ENCODE data around the gene ABCC8.
A peak's percentile ranks its signal among the peaks of the same experiment; 100 is the strongest.

The ABCC8 gene

DNA sequence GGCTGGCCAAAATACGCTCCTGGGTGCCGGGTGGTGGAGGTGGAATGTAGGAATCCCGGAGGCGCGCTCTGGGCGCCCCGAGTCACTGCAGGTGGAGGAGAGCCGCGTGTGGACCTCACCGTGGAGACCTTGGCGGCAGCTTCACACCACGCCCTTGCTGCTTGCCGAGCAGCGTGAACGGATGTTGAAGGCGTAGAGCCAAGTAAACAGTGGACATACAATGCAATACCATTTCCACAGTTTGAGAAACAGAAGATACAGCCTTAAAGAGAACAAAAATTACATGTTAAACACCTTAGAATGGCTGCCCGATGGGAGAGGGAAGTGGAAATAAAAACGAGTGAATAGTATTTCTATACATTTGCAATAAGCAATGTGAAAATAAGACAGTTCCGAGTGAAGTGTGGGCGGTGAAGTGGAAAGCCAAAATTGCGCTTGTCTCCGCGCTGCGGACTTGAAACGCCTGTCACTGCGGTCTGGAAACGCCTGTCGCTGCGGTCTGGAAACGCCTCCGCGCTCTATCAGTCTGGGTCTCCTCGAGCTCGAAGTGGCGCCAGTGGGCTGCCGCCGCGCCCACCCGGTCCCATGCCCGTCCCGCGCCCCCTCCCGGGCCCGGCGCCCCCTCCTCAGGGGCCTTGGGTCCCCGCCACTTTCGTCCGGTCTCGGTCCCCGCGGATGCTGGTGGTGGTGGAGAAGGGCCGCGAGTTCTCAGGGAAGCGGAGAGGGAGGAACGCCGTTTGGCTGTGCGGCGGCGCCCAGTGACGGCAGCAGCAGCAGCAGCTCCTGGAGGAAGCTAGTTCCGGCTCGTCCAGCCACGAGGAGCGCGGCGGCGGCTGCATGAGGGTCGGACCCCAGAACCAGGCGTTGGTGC lies 123.5 kb downstream of the ABCC8 start:
- TF ChIP-seq, protein P1, sequence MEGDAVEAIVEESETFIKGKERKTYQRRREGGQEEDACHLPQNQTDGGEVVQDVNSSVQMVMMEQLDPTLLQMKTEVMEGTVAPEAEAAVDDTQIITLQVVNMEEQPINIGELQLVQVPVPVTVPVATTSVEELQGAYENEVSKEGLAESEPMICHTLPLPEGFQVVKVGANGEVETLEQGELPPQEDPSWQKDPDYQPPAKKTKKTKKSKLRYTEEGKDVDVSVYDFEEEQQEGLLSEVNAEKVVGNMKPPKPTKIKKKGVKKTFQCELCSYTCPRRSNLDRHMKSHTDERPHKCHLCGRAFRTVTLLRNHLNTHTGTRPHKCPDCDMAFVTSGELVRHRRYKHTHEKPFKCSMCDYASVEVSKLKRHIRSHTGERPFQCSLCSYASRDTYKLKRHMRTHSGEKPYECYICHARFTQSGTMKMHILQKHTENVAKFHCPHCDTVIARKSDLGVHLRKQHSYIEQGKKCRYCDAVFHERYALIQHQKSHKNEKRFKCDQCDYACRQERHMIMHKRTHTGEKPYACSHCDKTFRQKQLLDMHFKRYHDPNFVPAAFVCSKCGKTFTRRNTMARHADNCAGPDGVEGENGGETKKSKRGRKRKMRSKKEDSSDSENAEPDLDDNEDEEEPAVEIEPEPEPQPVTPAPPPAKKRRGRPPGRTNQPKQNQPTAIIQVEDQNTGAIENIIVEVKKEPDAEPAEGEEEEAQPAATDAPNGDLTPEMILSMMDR (IDR thresholded peaks at IDR 0.05; ENCODE audit: low read depth, low read length, missing control alignments): no peak
- in situ Hi-C loops (cut with HindIII; ENCODE audit: low sequenced_read_pairs): no loop called here
- H3K4me3 ChIP-seq (ENCODE audit: low read depth, low read length): peak overlapping the region; percentile 66
- DNase-seq (ENCODE audit: low read depth): no peak

DNA sequence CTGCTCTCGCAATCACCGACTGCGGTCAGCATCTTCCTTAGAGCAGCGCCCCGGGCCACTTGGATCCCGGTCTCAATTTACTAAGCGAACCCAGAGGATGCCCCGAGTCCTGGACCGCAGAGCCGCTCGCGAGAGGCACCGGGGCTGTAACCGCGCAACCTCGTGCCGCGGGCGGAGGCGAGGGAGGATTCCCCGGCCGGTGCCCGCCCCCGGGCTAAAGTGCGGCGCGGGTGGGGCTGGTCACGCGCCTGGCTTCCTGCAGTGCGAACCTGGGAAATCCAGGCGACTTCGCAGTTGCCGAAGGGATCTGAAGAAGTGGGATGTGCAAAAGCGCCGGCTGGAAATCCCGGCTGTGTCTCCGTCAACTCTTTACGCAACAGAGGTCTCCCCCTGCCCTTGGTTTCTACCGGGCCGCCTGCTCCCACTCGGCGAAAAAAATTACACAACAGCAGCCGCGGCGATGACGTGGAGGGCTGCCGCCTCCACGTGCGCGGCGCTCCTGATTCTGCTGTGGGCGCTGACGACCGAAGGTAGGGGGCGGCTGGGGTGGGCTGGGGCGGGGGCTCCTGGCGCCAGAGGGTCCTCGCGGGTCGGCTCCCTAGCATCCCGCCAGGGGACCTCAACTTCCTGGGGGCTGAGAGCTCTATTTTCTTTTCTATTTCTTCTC lies 125.0 kb downstream of the ABCC8 start, which contains the start of gene NCR3LG1:
Gene NCR3LG1 (plus strand): TSS at position 291 of the 667 bp plus-strand sequence. CDS start 170 bp downstream, at position 461.
- TF ChIP-seq, protein P1 (IDR thresholded peaks at IDR 0.05; ENCODE audit: low read depth, low read length, missing control alignments): no peak
- no peak for DNase-seq (ENCODE audit: low read depth)
- peak within 1 kb of the TSS; percentile 66 for H3K4me3 ChIP-seq (ENCODE audit: low read depth, low read length)
- in situ Hi-C loops (cut with HindIII; ENCODE audit: low sequenced_read_pairs): no loop called here

DNA sequence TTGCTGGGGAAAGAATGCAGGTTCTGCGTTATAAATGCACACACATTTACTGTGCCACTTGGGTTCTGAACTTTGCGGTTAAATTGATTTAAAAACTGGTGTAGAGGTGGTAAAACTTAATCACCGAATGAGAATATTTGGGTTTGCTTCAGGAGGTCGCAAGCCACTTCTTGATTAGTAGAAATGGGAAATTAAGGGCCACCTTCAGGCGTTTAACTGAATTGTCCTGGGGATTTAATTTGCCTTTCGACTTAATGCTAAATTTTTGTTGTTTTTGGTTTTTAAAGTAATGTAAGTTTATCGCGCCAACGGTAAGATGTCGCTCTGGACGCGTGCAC lies 125.5 kb downstream of the ABCC8 start:
- DNase-seq (ENCODE audit: low read depth): no peak
- TF ChIP-seq, protein P1 (IDR thresholded peaks at IDR 0.05; ENCODE audit: low read depth, low read length, missing control alignments): peak; percentile 36
- H3K4me3 ChIP-seq (ENCODE audit: low read depth, low read length): peak overlapping the region; percentile 66
- in situ Hi-C loops (cut with HindIII; ENCODE audit: low sequenced_read_pairs): no loop called here

GRCh38 chr11:17350455-17351171 lies 126.0 kb downstream of the ABCC8 start:
- no peak overlapping the region for H3K4me3 ChIP-seq (ENCODE audit: low read depth, low read length)
- in situ Hi-C loops (cut with HindIII; ENCODE audit: low sequenced_read_pairs): no loop called here
- TF ChIP-seq, protein P1 (IDR thresholded peaks at IDR 0.05; ENCODE audit: low read depth, low read length, missing control alignments): no peak
- no peak for DNase-seq (ENCODE audit: low read depth)

DNA sequence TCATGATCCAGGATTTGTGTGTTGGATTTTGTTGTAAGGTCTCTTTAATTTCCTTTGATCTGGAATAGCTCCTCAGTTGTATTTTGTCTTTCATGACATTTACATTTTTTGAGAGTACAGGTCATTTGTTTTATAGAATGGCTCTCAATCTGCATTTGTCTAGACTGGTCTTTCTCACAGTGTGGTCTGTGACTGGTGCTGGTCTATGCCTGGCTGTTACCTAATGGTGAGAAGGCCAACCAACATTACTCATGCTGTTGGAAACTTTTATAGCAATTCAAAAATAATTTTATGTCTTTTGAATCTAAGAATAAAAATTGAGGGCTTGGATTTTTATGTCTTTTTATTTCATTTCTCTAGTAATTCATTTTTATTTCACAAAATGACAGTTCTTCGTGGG lies 129.0 kb downstream of the ABCC8 start:
- TF ChIP-seq, protein P1 (IDR thresholded peaks at IDR 0.05; ENCODE audit: low read depth, low read length, missing control alignments): no peak
- in situ Hi-C loops (cut with HindIII; ENCODE audit: low sequenced_read_pairs): no loop called here

GRCh38 chr11:17343907-17344306 lies 132.7 kb downstream of the ABCC8 start:
- in situ Hi-C loops (cut with HindIII; ENCODE audit: low sequenced_read_pairs): no loop called here
- DNase-seq (ENCODE audit: low read depth): peak; percentile 44
- TF ChIP-seq, protein P1 (IDR thresholded peaks at IDR 0.05; ENCODE audit: low read depth, low read length, missing control alignments): no peak
- H3K4me3 ChIP-seq (ENCODE audit: low read depth, low read length): no peak overlapping the region

More for the DNA sequence above, 129.0 kb downstream of the ABCC8 start:
- no peak for DNase-seq (ENCODE audit: low read depth)
- H3K4me3 ChIP-seq (ENCODE audit: low read depth, low read length): no peak overlapping the region

Data from astrocyte of the cerebellum (primary cell).